HG02970 (cell line): Measurements from ENCODE around the gene VAPA.
A peak's percentile ranks its signal among the peaks of the same experiment; 100 is the strongest.
"Not testable (repeated sequence)": the region's sequence is repeated elsewhere in the genome, so short reads cannot be mapped to it uniquely, and the experiment has no call there.

Experiments used
- ATAC-seq: cut with Tn5 transposase; IDR thresholded peaks from one replicate; pipeline ENCODE4 v1.9.1; 2021; ENCODE audit warnings: mild to moderate bottlenecking, moderate library complexity, moderate number of reproducible peaks; ENCODE audit not compliant: unreplicated experiment, low FRiP score

Gene VAPA

DNA sequence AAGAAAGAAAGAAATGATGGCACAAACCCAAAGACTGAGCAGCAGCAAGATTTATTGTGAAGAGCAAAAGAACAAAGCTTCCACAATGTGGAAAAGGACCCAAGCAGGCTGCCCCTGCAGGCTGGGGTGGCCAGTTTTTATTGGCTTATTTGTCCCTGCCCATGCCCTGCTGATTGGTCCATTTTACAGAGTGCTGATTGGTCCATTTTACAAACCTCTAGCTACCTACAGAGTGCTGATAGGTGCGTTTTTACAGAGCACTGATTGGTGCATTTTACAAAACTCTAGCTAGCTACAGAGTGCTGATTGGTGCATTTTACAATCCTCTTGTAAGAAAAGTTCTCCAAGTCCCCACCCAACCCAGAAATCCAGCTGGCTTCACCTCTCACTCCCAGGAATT is 1.5 kb upstream of the VAPA start:
- ATAC-seq: not testable (repeated sequence)

DNA sequence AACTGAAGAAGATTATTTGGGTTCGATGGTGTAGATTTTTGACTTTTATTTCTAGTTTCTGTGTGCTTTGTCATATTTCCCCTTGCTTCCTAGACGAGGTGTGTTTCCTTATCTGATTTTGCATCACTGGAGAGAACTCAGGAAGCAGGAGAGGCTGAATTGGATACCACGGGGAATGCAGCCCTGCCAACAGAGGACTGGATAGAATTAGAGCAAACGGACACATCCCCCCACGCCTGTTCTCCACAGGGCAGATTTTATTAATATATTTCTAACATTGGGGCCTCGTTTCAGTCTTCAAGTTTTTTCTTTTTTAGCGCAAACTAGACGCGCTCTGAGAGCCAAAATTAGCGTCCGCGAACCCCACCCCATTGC is 678 bp upstream of the VAPA start:
- no peak for ATAC-seq

DNA sequence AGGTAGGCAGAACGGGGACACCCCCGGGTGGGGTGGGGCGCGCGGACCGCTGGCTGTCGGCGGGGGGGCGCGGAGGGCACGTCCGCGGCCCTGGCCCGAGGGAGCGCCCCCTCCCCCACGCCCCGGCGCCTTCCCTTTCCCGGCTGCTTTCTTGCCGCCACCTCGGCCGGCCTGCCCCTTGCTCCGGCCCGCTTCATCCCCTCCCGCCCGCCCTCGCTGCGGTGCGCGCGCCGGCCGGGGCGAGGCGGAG is 443 bp downstream of the VAPA start:
- ATAC-seq: no peak

DNA sequence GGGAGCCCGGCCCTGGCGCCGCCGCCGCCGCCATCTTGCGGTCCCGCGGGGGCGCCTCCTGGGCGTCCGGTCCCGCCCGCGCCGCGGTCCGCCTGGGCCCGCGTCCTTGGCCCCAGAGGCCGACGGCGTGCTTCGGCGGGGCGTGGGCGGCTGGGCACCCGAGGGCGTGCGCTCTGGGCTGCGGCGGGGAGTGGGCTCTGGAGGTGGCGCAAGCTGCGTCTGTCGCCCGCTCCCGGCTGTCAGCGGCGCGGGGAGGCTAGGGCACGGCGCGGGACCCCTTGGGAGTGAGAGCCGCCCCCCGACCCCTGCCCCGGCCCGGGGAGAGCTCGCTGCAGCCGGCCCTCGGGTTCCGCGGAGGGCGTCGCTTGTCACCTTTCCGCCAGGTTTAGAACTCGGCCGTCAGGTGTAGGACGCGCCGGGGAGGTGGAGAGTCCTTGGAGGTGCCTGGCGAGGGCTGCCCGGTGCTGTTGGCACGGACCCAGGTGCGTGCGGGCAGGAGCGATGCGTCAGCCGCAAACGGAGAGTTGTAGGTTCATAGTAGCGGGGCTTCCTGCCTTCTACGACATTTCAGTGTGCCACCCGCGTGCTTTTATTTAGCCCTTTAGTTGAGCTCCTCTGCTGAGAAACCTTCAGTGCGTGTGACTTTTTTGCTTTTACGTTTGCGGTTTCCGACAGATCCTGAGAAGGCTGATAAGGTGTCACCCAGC is 921 bp downstream of the VAPA start:
- peak; percentile 26 for ATAC-seq

DNA sequence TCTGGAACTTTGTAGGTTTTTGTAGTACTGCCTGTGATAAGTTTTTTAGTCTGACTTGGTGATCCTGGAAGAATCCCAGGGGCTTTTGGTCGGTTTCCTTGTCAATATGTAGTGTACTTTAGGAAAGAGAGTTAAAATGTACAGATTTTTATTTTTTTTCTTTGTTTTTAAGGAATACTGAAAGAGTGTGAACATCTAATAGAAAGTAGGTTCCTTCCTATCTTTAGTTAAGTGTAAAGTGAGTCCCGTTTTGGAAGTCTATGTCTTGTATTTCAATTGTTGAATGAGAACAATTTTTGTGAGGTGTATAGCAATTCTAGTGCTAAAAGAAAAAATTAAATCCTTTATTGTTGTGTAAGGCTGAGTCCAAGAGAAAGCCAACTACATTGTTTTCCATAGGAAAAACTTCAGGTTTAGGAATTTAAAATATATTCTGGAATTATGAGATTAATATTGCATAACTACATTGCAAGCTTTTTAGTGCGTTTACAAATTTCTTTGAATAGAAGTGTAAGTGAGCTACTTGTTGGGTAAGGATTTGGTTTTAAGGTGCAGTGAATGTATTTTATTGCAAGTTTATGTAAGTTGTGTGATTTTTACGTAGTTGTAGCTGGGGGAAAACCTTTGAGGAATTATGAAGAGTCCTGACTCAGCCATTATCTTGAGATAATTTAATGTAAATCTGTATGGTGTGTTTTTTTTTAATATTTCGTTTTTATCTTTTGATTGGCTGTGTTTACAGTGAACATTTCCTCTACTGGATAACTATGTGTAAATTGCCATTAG is 1.7 kb downstream of the VAPA start:
- no peak for ATAC-seq

DNA sequence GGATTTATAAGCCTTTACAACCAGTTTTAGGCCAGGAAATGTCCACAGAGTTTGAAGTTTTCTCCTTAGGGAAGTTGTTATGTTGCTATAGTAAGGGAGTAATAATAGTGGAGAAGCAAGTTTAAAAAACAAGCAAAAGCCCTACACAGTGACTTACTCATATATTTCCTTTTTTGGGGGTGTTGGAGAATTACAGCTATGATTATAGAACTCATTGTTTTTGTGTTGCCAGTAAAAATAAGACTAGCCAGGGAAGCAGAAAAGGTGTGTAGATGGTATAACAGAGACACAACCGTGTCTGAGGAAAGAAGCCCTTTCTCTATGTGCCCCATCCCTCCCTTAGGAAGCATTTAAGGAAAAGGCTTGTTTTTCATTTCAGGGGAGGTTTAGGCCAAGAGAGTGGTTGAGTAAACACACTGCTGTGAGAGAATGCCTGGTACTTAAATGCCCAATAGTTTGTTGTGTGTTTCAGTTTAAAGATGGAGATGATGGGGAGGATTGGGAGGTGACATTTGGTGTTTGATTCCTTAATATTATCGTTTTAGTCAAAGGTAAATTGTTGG is 2.3 kb downstream of the VAPA start:
- ATAC-seq: no peak

DNA sequence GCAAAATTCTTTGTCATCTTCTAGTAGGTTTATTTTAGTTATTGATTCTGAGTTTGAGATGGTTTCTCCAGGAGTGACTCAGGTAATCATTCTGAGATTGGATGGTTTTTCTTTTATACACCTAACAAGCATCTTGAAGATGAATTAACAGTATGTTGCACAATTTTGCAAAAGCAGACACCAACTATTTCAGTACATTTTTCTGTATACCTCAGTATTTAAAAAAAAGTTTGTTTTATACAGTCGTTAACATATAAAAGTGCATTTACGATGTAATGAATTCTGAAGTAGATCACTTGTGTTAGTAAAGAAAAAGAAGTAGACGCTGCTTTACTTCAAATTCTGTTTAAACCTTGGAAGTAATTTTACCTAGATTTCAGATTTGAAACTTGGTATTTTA is 3.0 kb downstream of the VAPA start:
- no peak for ATAC-seq

DNA sequence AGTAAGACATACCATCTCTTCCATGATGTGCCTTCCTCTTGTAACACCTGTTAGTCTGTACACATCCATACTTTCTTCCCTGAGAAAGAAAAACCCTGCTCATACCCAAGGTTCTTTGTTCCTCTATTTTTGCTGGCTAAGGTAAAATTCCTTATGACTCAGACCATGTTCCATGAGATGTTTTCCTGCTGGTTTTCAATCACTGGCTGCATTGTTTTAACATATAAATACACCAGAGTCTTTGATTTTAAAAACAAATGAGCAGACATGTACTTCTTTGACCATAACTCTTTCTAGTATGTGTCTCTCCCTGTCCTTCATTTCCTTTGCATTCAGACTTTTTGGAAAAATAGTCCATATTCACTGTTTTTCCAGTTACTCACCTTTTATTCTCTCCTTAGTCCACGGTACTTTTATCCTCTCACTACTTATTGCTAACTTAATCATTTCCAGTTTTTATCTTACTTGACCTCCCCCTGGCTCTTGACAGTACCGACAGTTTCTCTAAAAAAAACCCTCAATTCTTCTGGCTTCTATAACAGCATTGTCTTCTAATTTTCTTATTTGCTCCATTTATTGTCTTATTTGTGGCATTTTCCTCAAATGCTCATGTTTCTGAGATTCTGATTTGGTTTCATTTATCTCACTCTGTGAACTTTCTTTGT is 4.3 kb downstream of the VAPA start:
- ATAC-seq: no peak

DNA sequence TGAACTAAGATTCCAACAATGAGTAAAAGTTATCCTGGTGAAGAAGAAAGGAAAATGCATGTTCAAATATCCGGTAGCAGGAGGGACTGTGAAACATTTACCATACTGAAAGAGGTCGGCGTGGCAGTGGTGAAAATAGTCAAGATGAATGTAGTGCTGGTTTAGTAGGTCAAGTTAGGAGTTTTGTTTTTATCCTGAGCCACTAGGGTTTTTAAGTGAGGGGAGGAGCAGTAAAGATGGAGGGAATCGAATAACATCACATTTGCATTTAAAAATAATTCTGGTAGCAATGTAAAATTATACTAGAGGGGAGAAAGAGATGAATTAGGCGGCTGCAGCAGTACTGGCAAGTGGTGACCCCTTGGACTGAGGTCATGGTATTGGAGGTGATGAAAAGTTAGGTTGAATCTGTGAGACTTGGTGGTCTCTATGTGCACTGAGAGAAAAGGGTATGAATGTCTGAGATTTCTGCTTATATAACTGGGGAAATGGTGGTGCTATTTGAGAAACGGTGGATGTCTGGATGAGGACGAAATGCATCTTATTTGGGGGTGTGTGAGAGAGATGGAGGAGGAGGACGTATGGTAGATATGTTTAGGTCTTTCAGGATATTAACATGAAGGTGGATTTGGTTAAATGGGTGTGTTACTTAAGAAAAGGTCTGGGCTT is 5.9 kb downstream of the VAPA start:
- ATAC-seq: no peak

DNA sequence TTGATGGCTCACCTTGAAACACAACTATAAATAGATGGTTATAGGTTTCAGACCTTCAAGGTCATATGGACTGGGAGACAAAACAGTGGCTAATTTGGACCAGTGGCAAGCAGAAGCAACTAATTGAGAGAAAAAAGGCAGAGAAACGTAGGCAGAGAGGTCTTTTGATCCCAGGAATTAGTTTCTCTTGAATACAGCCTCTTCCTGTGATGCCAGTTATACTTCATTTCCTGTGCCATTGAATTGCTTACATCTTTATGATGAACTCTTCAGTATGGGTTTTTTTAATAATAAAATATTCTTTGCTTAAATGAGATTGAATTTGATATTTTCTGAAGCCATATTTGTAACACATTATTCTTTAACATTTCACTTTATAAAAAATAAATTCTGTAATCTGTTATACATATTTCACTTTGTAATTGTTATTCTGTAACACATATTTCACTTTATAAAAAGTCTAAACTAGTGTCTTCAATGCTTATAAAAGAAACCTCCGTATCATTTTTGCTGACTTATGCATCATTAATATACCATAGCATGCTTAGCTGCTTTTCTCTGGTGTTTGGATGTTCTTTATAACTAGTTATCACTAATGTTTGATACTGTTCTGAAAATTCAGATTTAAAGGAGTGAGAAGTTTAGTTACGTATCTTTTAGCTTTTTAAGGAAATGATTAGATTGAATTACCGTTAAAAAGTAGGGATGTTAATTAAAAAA is 8.9 kb downstream of the VAPA start:
- ATAC-seq: no peak

DNA sequence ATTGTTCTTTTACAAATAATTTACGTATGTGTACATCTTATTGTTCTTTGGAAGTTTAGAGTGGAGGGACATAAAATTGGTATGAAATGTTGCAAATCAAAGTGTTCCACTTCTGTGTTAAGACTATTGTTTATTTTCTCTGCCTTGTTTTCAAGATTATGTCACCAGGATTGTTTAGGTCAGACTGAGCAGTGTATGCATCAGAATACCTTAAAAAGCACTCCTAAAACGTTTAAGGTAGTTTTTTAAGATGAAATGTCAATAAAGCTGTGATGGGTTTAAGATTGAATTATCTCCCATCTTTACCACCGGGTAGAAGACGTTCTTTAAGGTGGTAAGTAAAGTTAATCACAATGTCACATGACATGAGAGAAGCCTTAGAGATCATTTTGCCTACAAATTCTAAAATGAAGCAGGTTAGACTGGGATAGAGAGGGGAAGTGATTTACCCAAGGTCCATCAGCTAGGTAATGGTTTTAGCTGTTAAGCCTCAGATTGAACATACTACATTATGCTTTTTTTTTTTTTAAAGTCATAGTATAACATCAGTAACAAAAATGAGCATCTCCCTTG is 10.6 kb downstream of the VAPA start:
- no peak for ATAC-seq

DNA sequence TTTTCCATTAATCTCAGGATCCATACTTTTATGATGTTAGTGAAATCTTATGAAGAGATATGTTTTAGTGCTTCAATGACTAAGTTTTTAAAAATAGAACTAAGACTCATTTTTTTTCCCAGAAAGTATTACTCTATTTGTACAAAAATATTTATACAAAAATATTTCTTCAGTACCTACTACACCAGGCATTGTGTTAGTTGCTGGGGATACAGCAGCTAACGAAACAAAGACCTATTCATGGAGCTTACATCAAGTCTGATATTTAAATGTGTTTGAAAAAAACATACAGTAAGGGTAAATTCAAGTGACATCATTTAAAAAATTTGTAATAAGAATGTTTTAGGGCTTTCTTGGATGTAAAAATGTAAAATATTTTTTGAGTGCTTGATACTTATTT is 11.6 kb downstream of the VAPA start:
- ATAC-seq: no peak

DNA sequence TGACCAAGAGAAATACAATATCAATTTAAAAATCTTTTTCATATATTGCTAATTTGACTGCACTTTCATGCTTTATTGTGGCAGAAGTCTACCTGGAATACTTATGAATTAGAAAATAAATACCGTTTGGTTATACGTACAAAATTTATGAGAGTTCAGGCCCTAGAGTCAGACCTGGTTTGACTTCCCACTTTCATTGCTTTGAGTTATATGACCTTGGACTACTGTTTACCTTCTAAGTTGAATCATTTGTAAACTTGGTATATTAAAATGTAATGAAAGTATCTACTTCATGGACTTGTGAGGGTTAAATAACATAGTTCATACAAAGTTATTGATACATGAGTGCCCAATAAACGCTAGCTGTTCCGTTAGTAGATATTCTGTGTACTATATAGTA is 12.0 kb downstream of the VAPA start:
- no peak for ATAC-seq

DNA sequence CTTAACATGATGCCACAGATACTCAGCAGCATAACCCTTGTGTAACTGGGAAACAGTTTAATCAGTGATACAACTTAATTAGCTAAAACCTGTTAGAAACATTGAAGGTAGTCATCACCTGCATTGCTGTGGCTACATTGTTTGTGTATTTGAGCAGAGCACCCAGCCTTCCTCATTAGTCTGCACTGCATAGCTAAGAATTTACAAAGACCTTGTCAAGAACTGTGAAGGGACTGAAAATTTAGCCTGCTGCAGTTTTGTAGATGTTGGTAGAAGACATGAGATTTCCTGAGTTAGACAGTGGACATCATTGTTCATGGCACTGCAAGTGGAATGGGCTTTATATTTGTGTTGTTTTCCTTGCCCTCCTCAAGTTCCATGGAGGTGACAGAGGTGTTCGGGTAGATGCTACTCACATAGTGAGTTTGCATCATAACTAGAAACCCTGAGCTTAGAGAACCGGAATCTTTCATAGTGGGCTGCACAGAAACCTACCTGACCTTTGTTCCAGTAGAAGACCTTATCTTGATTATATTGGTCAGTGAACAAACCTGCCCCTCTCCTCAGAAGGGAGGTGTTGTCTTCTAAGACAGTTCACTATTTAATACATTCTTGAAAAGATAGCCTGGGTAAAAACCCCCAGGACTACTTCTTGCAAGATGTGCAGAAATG is 12.5 kb downstream of the VAPA start:
- ATAC-seq: no peak

DNA sequence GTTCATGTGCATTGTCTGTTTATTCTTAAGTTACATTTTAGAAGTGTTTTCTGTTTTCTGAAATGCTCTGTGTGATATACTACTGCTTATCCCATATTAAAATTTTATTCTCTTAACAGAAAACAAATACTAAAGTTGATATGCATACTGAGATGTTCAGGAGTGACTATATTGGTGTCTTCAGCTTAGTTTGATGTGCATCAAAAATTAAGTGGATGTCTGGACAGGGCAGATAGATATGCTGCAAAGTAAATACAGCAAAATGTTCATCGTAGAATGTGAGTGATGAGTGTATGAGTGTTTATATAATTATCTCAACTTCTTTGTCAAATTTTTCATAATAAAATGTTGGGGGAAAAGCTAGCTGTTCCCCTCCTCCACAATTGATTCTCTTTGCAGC is 13.2 kb downstream of the VAPA start:
- no peak for ATAC-seq

DNA sequence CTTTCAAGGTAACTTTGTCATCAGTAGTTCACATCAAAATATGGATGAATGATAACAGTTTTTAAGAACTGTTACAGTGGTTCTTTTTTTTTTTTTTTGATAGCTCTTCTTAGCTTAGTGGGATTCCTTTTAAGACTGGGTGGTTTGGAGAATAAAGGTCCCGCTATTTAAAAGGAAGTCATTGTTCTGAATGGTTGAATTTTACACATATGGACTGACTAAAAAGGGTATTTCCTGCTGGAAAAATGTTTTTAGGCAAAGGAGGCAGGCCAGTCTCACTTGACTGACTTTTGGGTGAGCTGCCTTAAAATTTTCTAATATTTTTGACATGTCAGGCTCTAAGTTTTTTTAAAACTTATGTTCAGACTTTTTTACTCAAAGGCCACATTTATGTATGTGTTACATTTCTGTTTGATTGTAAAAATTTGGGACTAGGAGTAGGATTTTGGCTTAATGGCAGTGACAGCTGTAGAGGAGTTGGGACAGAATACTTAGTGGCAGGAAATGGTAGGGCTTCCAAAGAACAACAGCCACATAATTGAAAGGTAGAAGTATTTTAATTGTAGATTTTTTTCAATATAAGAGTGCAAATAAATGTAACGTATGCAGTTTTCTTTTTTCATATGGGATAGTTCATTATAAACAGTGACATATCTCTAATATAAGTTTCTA is 13.7 kb downstream of the VAPA start:
- ATAC-seq: no peak

DNA sequence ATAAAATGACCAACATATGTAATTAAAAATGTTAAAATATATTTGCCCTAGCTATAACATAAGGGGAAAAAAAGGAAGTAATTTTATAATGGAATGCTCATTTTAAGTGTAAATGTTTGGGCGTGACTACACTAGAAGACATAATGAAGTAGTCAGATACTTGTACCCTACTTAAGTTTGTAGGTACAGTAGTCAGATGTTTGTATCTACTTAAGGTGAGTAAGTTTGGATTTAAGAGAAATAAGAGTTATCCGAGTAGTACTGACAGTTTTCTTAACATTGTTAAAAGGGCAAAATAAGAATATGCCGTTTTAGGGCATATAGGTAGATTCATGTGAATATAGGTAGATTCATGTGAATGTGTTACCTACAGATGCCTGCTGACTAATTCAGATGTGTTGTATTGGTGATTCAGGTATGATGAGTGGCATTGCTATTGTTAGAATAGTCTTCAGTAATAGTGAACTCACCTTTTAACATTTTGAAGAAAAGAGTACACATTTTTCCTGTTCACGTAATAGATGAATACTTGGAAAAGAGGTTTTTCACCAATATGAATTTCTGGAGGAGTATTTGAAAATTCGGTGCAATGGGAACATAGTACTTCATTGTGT is 14.9 kb downstream of the VAPA start:
- no peak for ATAC-seq

DNA sequence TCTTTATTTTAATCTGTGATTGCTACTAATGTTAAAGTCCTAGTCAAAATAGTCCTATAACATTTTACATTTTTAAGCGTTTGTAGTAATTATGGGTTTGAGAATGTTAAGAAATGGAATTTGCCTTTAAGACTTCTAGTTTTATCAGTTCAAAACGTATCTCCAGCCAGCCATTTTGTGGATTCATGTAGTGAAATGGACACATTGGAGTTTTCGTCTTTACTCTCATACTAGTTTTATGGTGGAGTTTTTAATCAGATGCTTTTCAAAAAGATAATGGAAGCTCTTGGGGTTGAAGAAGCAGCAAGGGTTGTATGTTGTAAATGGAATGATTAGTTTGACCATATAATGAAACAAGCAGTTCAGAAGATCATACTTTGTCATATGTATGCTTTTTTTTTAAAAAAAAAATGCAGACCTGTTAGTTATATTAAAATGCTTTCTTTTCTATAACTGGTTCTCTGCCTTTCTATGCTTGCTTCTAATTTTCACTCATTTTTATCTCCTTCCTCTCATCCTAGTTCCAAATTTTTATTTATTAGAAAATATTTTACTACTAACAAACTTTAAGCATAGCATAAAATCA is 16.6 kb downstream of the VAPA start:
- no peak for ATAC-seq
